GM18873 (cell line): Measurements from ENCODE around the gene DNAH14.

Experiments
- ATAC-seq: cut with Tn5 transposase; IDR thresholded peaks from one replicate; pipeline ENCODE4 v1.9.1; 2021; ENCODE audit warnings: mild to moderate bottlenecking, moderate library complexity, moderate number of reproducible peaks; ENCODE audit not compliant: unreplicated experiment, low FRiP score

DNAH14 gene

DNA sequence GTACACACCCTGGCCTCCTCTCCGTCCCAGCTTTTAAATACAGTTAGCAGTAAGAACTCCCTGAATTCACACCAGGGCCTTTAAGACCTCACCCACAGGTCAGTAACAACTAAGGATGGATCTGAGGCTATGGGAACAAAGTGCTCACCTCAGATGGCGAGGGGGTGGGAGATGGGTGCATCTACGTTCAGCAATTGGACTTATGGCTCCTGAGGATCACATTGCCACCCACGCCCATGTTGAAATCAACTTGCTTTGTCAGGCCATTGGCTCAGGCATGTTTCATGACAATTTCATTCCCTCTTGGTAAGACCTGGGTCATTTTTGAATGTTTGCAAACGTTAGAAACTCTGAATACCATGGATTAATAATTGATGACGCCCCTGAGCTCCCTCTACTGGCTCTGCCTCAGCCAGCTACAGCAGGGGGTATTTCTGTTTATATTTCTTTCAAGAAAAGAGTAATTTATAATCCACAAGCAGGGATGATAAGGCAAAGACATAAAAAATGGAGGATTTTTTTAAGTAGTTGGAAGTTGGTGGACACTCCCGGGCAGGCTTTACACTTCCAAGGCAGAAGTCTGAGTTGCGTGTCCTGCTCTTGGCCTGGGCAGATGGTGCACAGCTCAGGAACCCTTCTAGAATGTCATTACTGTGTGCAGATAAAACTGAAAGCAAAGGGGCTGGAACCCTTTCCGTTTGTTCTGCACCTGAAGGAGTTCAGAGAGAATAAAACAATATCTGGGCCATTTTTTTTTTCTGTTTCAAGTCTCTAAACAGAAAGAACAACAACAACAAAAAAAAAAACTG lies 512.0 kb downstream of the DNAH14 start:
- ATAC-seq: no peak

DNA sequence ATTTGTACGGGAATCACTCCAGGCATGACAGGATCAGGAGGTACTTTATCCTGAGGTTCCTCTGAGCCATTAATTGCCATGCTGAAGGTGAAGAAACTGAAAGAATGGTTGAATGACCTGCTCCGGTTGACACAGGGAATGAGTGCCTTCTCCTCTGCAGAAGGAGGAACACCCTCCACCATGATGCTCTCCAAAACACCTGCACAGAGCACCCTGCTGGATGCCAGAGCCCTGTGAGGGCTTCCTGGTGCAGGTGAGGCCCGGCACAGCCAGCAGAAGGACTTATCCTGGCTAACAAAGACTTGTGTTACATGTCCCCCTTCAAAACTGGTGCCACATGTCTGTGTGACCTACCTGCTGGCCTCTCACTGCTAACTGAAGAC lies 512.6 kb downstream of the DNAH14 start:
- ATAC-seq: no peak

DNA sequence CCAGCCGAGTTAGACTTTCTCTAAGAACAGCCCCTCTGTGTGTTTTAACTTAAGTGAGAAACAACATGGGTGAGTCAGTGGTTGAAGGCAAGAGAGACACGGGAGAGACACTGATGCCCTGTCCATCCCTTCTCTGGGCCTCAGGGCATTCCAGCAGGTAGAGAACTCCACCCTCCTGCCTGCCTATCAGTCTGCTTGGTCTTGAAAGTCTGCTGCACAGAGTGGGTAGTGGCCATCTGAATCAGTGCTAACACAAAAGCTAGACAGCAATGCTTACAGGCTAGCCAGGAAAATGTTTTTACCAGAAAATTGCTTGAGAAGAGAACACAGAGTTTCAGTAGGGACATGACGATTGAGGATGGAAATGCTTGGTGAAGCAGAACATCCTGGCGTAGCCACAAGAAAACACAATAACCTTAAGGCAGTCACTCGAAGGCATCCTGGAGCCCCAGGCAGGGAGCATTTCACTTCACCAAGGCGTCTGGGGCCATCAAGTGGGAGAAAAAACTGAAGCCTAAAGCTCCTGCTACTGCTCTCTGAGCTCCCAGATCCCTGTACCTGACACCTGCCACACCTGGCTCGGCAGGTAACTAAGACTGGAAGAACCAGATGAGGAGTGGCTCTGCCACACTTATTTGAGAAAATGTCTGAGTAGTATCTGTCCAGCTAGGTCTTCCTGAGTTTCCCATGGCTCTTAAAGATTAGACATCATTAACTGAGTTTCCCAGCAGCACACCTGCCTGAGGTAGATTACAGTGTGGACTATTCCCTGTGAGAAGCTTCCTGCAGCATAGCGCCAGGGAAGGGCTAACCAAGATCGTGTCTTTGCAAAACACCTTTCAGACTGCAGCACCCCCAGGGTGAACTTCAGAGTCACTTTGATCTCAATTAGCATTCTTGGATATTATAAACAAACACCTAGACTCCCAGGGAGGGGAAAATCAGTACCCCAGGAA lies 516.4 kb downstream of the DNAH14 start:
- no peak for ATAC-seq

DNA sequence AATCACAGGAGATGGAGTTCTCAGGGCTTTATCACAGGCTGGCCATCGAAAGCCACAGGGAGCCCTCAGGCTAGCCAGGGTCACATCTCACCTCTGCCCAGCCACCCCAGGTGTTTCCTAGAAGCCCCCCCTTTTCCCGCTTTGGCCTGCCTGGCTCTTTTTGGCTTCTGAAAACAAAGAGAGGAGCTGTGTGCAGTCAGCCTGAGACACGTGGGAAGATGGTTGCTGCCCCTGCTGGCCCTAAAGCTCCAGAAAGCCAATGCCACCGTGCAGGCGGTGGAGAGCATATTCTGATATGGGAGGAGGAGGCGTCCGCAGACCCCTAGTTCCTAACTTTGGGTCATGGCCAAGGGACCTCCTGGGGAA lies 517.1 kb downstream of the DNAH14 start:
- no peak for ATAC-seq

DNA sequence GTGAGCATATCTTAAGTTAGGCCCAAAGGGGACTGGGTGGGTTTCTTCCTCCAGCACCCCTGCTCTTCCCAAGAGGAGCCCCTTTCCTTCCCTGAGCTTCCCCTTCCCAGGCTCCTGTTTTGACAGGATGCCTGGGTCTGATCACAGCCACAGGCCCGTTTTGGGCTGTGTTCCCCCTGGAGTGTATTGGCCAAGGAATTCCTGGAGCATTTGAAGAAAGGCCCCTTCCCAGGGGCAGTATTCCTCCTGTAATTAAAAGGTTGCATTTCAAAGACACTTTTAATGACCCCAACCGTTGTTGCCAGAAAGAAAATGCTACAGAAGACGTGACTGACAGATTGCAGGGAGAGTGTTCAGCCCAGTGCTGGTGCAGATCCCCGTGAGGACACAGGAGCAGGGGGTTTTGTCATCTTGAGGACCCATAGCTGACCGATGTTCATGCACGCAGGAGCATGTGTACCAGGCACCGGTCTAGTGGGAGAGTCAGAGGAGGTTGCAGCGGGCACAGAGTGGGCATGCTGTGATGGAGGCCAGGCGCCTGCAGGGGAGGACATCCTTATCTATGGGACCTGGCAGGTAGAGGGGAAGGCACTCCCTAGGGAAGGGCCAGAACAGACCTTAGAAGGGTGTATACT lies 517.6 kb downstream of the DNAH14 start:
- no peak for ATAC-seq

DNA sequence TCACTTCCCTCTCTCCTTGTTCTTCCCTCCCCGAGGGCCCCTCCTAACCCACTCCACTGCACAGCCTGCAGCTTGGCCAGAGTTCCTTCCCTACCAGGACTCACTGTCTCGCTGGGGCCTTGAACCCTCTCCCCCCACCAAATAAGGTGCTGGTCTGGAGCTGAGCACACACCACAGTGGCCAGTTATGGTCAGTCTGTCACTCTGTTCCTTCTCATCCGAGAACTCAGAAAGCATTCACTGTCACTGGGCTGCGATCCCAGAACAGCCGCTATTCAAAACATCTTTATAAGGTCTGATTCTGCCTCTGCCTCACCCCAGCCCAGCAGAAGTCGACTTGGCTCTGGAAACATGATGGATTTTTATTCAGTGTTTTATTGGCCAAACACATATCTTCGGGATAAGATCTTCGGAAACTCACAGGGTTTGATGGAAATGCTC lies 518.2 kb downstream of the DNAH14 start:
- ATAC-seq: no peak

DNA sequence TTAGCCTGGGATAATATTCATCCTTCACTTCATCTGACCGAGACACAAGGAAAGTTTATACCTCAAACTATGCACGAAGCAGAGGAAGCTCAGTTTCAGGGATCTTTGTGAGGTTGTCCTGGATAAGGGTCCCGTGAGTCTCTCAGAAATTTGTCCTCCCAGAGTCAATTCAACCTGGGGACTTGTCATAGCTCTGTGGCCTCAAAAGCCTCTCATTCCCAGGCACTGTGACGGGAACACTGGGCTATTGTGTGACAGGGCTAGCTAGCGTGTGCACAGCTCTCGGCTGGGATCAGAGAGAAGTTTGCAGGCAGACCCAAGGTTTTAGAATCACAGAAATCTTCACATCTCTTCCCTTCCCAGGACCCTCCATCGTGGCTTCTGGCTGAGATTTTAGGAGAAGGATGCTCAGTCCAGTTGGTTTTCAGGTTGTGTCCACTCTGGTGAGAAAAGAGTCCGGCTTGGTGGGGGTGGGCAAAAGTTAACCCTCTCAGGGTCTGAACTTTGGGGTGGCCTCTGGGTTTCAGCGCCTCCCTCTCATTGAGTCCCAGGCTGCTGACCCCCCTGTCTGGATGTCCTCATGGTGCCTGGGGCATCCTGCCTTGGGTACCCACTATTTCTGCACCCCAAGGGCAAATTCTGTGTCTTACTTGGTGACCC lies 518.8 kb downstream of the DNAH14 start:
- ATAC-seq: no peak
